HEK293T (cell line): ENCODE data around the gene ESPN.

Experiments used
- CTCF ChIA-PET: fragments of 350-600 bp; formaldehyde crosslinking; extraction: SDS; loops from one replicate; lab custom pipeline; 2021; ENCODE audit warnings: antibody characterized with exemption, inconsistent platforms; lab: Yijun Ruan, JAX
- POLR2A ChIA-PET: fragments of 350-600 bp; formaldehyde crosslinking; extraction: SDS; loops from one replicate; lab custom pipeline; 2020; ENCODE audit warnings: antibody characterized with exemption, inconsistent platforms; lab: Yijun Ruan, JAX
- DNase-seq: peaks from one replicate; pipeline ENCODE4 v3.0.0; 2012; ENCODE audit warnings: mixed read lengths; ENCODE audit errors: extremely low spot score
- ARNT ChIP-seq: fragments of 450-650 bp; IDR thresholded peaks from 2 replicates; pipeline ENCODE4 v1.6.1; 2017; ENCODE audit warnings: mild to moderate bottlenecking
- BHLHE40 ChIP-seq: fragments of 450-650 bp; IDR thresholded peaks from 2 replicates; pipeline ENCODE4 v1.6.1; 2016; ENCODE audit warnings: mild to moderate bottlenecking, moderate library complexity, borderline replicate concordance
- CTBP1 ChIP-seq: fragments of 450-650 bp; IDR thresholded peaks from 2 replicates; pipeline ENCODE4 v1.6.1; 2016; ENCODE audit warnings: borderline replicate concordance
- ELF4 ChIP-seq: fragments of 450-650 bp; IDR thresholded peaks from 2 replicates; pipeline ENCODE4 v1.6.1; 2017; ENCODE audit warnings: antibody characterized with exemption
- FOXA1 ChIP-seq: fragments of 450-650 bp; IDR thresholded peaks from 2 replicates; pipeline ENCODE4 v1.6.1; 2016; ENCODE audit warnings: mild to moderate bottlenecking
- FOXK2 ChIP-seq: fragments of 450-650 bp; IDR thresholded peaks from 2 replicates; pipeline ENCODE4 v1.6.1; 2016; ENCODE audit warnings: mild to moderate bottlenecking
- FOXM1 ChIP-seq: fragments of 450-650 bp; IDR thresholded peaks from 2 replicates; pipeline ENCODE4 v1.6.1; 2017; ENCODE audit warnings: mild to moderate bottlenecking, borderline replicate concordance
- HDGF ChIP-seq: fragments of 450-650 bp; IDR thresholded peaks from 2 replicates; pipeline ENCODE4 v1.6.1; 2017; ENCODE audit warnings: antibody characterized with exemption, borderline replicate concordance
- L3MBTL2 ChIP-seq: fragments of 450-650 bp; conservative IDR thresholded peaks from 2 replicates; pipeline ENCODE4 v1.6.1; 2016; ENCODE audit warnings: mild to moderate bottlenecking
- LEF1 ChIP-seq: fragments of 450-650 bp; IDR thresholded peaks from 2 replicates; pipeline ENCODE4 v1.6.1; 2017; ENCODE audit warnings: mild to moderate bottlenecking, borderline replicate concordance
- NFRKB ChIP-seq: fragments of 450-650 bp; IDR thresholded peaks from 2 replicates; pipeline ENCODE4 v1.6.1; 2016; ENCODE audit warnings: mild to moderate bottlenecking, moderate library complexity
- PKNOX1 ChIP-seq: fragments of 450-650 bp; IDR thresholded peaks from 2 replicates; pipeline ENCODE4 v1.6.1; 2016
- SP1 ChIP-seq: fragments of 450-650 bp; IDR thresholded peaks from 2 replicates; pipeline ENCODE4 v1.6.1; 2017
- SUZ12 ChIP-seq: fragments of 450-650 bp; IDR thresholded peaks from 2 replicates; pipeline ENCODE4 v1.6.1; 2016; ENCODE audit warnings: mild to moderate bottlenecking
- TARDBP ChIP-seq: fragments of 450-650 bp; IDR thresholded peaks from 2 replicates; pipeline ENCODE4 v1.6.1; 2016
- ZNF384 ChIP-seq: fragments of 450-650 bp; IDR thresholded peaks from 2 replicates; pipeline ENCODE4 v1.6.1; 2016

Gene ESPN

GRCh38 chr1:6495041-6495441 is 70.5 kb downstream of the ESPN start:
- DNase-seq: no peak
- TF ChIP-seq PKNOX1 (no peak), SP1 (no peak), HDGF (no peak), NFRKB (no peak), CTBP1 (no peak), ARNT (no peak), LEF1 (no peak), ELF4 (no peak), FOXM1 (no peak), ZNF384 (no peak), BHLHE40 (no peak), FOXA1 (no peak), SUZ12 (no peak), TARDBP (no peak), FOXK2 (no peak), L3MBTL2 (no peak)
- ChIA-PET CTCF (no interaction called here), POLR2A (no interaction called here)

- CTCF ChIA-PET: no interaction called here
- no peak for TF ChIP-seq SUZ12
- no peak for TF ChIP-seq BHLHE40
- no peak for TF ChIP-seq FOXM1
- TF ChIP-seq L3MBTL2: no peak
- TF ChIP-seq SP1: no peak
- no peak for TF ChIP-seq LEF1
- TF ChIP-seq FOXK2: no peak
- TF ChIP-seq NFRKB: no peak
- POLR2A ChIA-PET: no interaction called here
- no peak for DNase-seq
Observed at GRCh38 chr1:6495540-6496364, 71.2 kb downstream of the ESPN start.

- no peak for DNase-seq
- ChIA-PET CTCF (no interaction called here), POLR2A (no interaction called here)
- TF ChIP-seq BHLHE40: no peak
- no peak for TF ChIP-seq ARNT
Observed at GRCh38 chr1:6496365-6496721, 71.8 kb downstream of the ESPN start.

- ChIA-PET POLR2A (no interaction called here), CTCF (no interaction called here)
- DNase-seq: no peak
- no peak for TF ChIP-seq HDGF
- no peak for TF ChIP-seq SP1
- TF ChIP-seq SUZ12: no peak
- TF ChIP-seq FOXK2: no peak
- TF ChIP-seq BHLHE40: no peak
- no peak for TF ChIP-seq ARNT
- no peak for TF ChIP-seq ZNF384
- TF ChIP-seq FOXM1: no peak
- no peak for TF ChIP-seq TARDBP
- TF ChIP-seq FOXA1: no peak
- TF ChIP-seq CTBP1: no peak
- no peak for TF ChIP-seq LEF1
- no peak for TF ChIP-seq L3MBTL2
- no peak for TF ChIP-seq PKNOX1
- TF ChIP-seq ELF4: no peak
Observed at GRCh38 chr1:6496890-6497214, 72.3 kb downstream of the ESPN start.

- ChIA-PET POLR2A (no interaction called here), CTCF (no interaction called here)
- DNase-seq: peak; percentile 79
- TF ChIP-seq FOXM1 (peak; percentile 16; the same call in 1 of the 2 replicates), FOXA1 (no peak), CTBP1 (no peak), NFRKB (no peak)
Observed at GRCh38 chr1:6497215-6497866, 72.8 kb downstream of the ESPN start.

- ChIA-PET POLR2A (interaction anchor here (0.9 to 1.6 kb wide), 3 partner anchors 7 to 11 kb away, joined by 4 to 5 read pairs (median 4); partner anchors contain the start of gene PLEKHG5), CTCF (interaction anchor here (1.4 kb wide), 1 partner anchor 26 kb away, joined by 6 read pairs; no protein-coding TSS in a partner anchor)
- DNase-seq: no peak
- TF ChIP-seq SUZ12 (no peak), ZNF384 (no peak), PKNOX1 (no peak), TARDBP (no peak), LEF1 (no peak), HDGF (no peak), NFRKB (no peak), L3MBTL2 (no peak), ARNT (no peak), BHLHE40 (no peak), FOXK2 (no peak), CTBP1 (no peak), FOXM1 (no peak), ELF4 (no peak), SP1 (no peak), FOXA1 (no peak)
Observed at GRCh38 chr1:6497867-6498575, 73.4 kb downstream of the ESPN start.
